PC-9 (cell line): ENCODE data around the gene LAMC1. TPM values are rescaled to one million over a fixed set of nuclear protein-coding genes. Genes with fewer than 3 reads are reported as not detected.

ENCODE experiments used
- BruUV-seq: library from RNA; stranded (reverse); fragments of 400-500 nt; replicated peaks from 2 replicates; lab custom pipeline; 2021; lab: Mats Ljungman, UMichigan
- CTCF ChIA-PET: fragments of 300-600 bp; sonication (Branson Sonifier 250); formaldehyde crosslinking; loops from one replicate; lab custom pipeline; 2022; ENCODE audit warnings: antibody characterized with exemption; lab: Charles Lee
- POLR2A ChIA-PET: fragments of 300-600 bp; sonication (Branson Sonifier 250); formaldehyde crosslinking; loops from one replicate; lab custom pipeline; 2022; ENCODE audit warnings: antibody characterized with exemption; ENCODE audit not compliant: unreplicated experiment; lab: Charles Lee
- DNase-seq, 2 experiments: peaks; one replicate each; pipeline versions ENCODE4 v3.0.0 to v3.0.0-alpha.2; 2015 to 2022; ENCODE audit warnings: mixed read lengths in 1 of 2
- H2AFZ ChIP-seq: fragments of 200-600 bp; sonication (generic); 2 replicates; pipeline ENCODE4 v1.8.1; 2017; ENCODE audit warnings: antibody characterized with exemption
- H3F3A ChIP-seq: fragments of 200-600 bp; sonication (generic); 2 replicates; pipeline ENCODE4 v1.8.1; 2017; ENCODE audit warnings: antibody characterized with exemption, mild to moderate bottlenecking, low read depth; ENCODE audit not compliant: insufficient read depth
- H3K27ac ChIP-seq: fragments of 200-600 bp; sonication (generic); 2 replicates; pipeline ENCODE4 v1.6.1; 2016; ENCODE audit warnings: mixed run types
- H3K27me3 ChIP-seq: fragments of 200-600 bp; sonication (generic); 2 replicates; pipeline ENCODE4 v1.6.1; 2016; ENCODE audit warnings: low read depth, mixed run types; ENCODE audit not compliant: insufficient read depth
- H3K36me3 ChIP-seq: fragments of 200-600 bp; sonication (generic); 2 replicates; pipeline ENCODE4 v1.6.1; 2016; ENCODE audit warnings: low read depth, mixed run types
- H3K4me1 ChIP-seq: fragments of 200-600 bp; sonication (generic); replicated peaks from 2 replicates; pipeline ENCODE4 v1.6.1; 2016; ENCODE audit warnings: mixed run types; ENCODE audit not compliant: insufficient read depth
- H3K4me2 ChIP-seq: fragments of 200-600 bp; sonication (generic); 2 replicates; pipeline ENCODE4 v1.6.1; 2017; ENCODE audit warnings: mixed run types
- H3K4me3 ChIP-seq: fragments of 200-600 bp; sonication (generic); 2 replicates; pipeline ENCODE4 v1.6.1; 2016; ENCODE audit warnings: mixed run types
- H3K79me2 ChIP-seq: fragments of 200-600 bp; sonication (generic); 2 replicates; pipeline ENCODE4 v1.6.1; 2017; ENCODE audit warnings: low read depth, mixed run types
- H3K9me2 ChIP-seq: fragments of 200-600 bp; sonication (generic); 2 replicates; pipeline ENCODE4 v1.8.1; 2017; ENCODE audit warnings: mild to moderate bottlenecking; ENCODE audit not compliant: insufficient read depth
- H3K9me3 ChIP-seq: fragments of 200-600 bp; sonication (generic); 2 replicates; pipeline ENCODE4 v1.8.1; 2016; ENCODE audit warnings: low read depth; ENCODE audit not compliant: insufficient read depth
- H4K20me1 ChIP-seq: fragments of 200-600 bp; sonication (generic); 2 replicates; pipeline ENCODE4 v1.8.1; 2017; ENCODE audit not compliant: insufficient read depth
- CTCF ChIP-seq: fragments of 200-600 bp; sonication (generic); conservative IDR thresholded peaks from 2 replicates; pipeline ENCODE4 v1.6.1; 2017; ENCODE audit warnings: mixed run types, antibody characterized with exemption, mild to moderate bottlenecking, moderate library complexity
- EZH2 ChIP-seq: fragments of 200-600 bp; sonication (generic); IDR thresholded peaks from 2 replicates; pipeline ENCODE4 v1.8.0; 2017; ENCODE audit warnings: antibody characterized with exemption, low read depth
- intact Hi-C: fragments of 100-400 bp; cut with micrococcal nuclease; formaldehyde crosslinking; loops from one replicate; pipeline ENCODE4 v1.10.0; 2022; ENCODE audit not compliant: unreplicated experiment
- total RNA-seq: library from RNA; stranded (reverse); gene quantifications from 2 replicates; pipeline ENCODE4 v1.2.3, GENCODE V29; 2021

Gene LAMC1
- total RNA-seq, 1 experiment from 2014 or later = 95.5 TPM

GRCh38 chr1:183089025-183089639 is 65.9 kb downstream of the LAMC1 start:
- no TSS peak for BruUV-seq
- no peaks in the 10 kb centered on the region for H3K27me3 ChIP-seq
- POLR2A ChIA-PET = no interaction called here
- no peak overlapping the region for H3K4me2 ChIP-seq
- intact Hi-C loops = no loop called here
- DNase-seq = no peak
- peaks cover 13% of the 10 kb centered on the region for H3F3A ChIP-seq
- peaks cover 7% of the 10 kb centered on the region for H4K20me1 ChIP-seq
- peaks cover 88% of the 10 kb centered on the region for H3K79me2 ChIP-seq
- H3K4me1 ChIP-seq = peaks cover 66% of the 10 kb centered on the region
- no peak overlapping the region for H3K4me3 ChIP-seq
- CTCF ChIA-PET = no interaction called here
- no peak overlapping the region for H2AFZ ChIP-seq
- no peaks in the 10 kb centered on the region for H3K36me3 ChIP-seq
- TF ChIP-seq EZH2 (no peak), CTCF (no peak)
- no peaks in the 10 kb centered on the region for H3K9me2 ChIP-seq
- no peak overlapping the region for H3K27ac ChIP-seq
- H3K9me3 ChIP-seq = no peaks in the 10 kb centered on the region

DNA sequence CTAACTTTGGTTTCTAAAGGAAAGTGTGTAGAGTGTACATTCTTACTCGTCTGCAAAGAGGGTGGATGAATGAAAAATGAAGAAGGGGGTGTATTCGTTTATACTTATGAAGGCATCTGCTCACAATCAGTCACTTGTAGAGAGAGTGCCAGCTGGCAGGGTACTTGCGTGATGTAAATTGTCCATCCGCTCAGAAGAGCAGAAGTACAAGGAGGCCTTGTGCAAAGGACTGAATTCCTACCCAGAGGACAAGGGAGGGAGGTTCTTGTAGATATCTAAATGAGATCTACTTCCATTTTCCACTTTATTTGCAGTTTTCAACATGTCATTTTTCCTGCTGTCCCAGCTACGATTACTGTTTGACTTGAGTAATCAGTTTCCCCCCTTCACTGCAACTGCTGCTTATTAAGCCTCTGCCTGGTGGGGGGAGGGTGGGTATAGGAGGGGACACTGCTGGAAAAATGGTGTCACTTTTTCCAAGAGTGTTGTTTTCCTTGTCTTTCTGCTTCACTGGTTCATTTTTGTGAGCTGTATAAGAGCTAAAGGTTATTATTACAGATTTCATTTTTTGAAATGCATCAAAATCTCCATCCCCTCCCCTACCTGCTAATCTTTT is 67.3 kb downstream of the LAMC1 start:
- Histone ChIP-seq H4K20me1 (peaks cover 11% of the 10 kb centered on the region), H3K4me2 (no peak overlapping the region), H3K9me2 (no peaks in the 10 kb centered on the region), H2AFZ (no peak overlapping the region), H3K36me3 (no peaks in the 10 kb centered on the region), H3K9me3 (no peaks in the 10 kb centered on the region), H3K4me3 (no peak overlapping the region), H3F3A (peaks cover 13% of the 10 kb centered on the region), H3K4me1 (peaks cover 58% of the 10 kb centered on the region), H3K27me3 (no peaks in the 10 kb centered on the region), H3K27ac (no peak overlapping the region), H3K79me2 (peaks cover 83% of the 10 kb centered on the region)
- POLR2A ChIA-PET = no interaction called here
- no peak for DNase-seq
- BruUV-seq = no TSS peak
- intact Hi-C loops = loop anchor here (10.0 kb wide), 2 partner anchors 126 to 196 kb away; no protein-coding TSS in a partner anchor
- CTCF ChIA-PET = no interaction called here
- TF ChIP-seq CTCF (no peak), EZH2 (no peak)

DNA sequence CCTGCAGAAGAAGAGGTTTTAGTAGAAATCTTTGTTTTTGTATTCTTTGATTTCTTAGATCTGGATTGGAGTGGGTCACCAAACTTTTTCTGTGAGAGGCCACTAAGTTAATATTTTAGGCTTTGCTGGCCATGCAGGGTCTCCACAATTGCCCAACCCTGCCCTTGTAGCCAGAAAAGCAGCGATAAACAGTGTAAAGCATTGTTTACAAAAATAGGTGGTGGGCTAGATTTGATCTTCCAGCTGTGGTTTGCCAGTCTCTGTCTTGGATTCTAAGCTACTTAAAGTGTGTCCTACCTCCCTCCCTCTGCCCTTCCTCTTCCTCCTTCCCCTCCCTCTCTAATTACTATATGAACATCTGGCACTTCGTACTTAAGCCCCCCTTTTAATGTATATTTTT is 68.0 kb downstream of the LAMC1 start:
- Histone ChIP-seq H3K9me2 (no peaks in the 10 kb centered on the region), H3K4me1 (peaks cover 53% of the 10 kb centered on the region), H2AFZ (no peak overlapping the region), H3K27me3 (no peaks in the 10 kb centered on the region), H4K20me1 (peaks cover 9% of the 10 kb centered on the region), H3K9me3 (no peaks in the 10 kb centered on the region), H3F3A (peaks cover 16% of the 10 kb centered on the region), H3K27ac (no peak overlapping the region), H3K4me2 (no peak overlapping the region), H3K4me3 (no peak overlapping the region), H3K36me3 (no peaks in the 10 kb centered on the region), H3K79me2 (peaks cover 83% of the 10 kb centered on the region)
- no TSS peak for BruUV-seq
- intact Hi-C loops = loop anchor here (10.0 kb wide), 2 partner anchors 126 to 196 kb away; no protein-coding TSS in a partner anchor
- no peak for TF ChIP-seq EZH2
- TF ChIP-seq CTCF = no peak
- DNase-seq = no peak
- POLR2A ChIA-PET = no interaction called here
- CTCF ChIA-PET = no interaction called here
